HG02884 (cell line): ENCODE data around the gene ESYT2.

ENCODE experiments used
- ATAC-seq: cut with Tn5 transposase; IDR thresholded peaks from one replicate; pipeline ENCODE4 v1.9.1; 2021; ENCODE audit warnings: mild to moderate bottlenecking, moderate library complexity; ENCODE audit not compliant: unreplicated experiment

ESYT2 gene

DNA sequence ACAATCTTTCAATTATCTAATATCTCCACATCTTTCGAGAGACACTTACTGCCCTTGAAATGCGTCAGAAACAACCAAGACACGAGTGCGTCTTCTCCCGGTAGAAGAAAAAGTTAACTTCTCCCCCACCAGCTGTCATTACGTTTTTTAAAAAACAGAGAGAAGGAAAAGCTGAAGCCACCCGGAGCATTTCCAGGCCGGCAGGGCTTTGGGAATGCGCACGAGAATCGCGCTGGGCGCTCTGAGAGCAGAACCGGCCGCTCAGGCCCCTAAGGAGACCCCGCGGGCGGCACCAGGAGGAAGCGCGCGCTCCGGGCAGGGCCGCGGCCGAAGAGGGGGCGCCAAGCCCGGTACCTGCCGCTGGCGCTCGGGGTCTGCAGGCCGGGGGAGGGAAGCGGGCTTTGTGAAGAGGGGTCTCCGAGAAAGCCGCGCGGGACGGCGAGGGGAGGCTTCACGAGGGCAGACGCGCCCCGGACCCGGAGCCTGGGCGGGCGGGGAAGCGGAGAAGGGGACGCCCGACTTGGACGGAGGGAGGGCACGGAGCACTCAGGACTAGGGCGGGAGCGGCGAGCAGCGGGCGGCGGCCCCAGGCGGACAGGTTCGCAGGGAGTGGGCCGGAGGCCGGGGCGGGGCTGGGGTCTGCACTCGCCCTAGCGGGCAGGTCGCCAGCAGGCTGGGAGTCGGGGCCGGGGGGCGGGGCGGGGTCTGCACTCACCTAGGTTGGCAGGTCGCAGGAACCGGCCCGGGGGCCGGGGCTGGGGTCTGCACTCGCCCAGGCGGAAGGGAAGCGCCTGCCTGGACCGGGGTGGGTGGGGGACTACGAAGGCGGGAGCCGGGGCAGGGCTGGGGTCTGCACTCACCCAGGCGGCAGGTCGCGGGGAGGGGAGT lies 932 bp downstream of the ESYT2 start:
- ATAC-seq: peak; percentile 0

DNA sequence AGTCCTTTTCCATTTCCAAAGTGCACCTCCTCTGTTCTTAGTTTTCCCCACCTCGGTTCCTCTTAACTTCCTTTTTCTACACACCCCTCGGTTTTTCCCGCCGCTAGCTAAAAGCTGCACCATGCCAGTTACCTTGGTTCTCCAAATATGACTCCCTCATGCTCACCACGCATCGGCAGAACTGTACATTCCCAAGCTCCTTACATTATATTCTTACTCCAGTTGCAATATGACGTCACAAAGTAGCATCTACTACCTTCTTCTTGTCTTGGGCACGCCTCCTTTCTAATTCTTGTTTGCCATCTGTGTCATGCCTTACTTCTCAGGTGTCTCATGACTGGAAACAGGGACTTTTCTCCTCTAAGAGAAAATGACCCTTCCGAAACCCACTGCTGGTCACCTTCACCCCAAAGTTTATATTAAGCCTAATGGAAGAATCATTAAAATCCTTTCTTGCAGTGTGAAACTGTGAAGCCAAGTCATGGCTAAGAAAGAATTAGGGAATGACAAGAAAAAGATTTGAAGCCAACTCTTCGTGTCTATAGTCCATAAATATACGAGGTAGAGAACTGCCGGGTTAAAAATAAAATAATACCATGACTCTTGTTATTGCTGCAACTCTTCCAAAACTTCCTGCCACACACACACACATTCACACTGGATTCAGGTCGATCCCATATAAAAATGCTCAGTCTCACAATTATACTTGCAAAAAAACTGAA lies 1.7 kb downstream of the ESYT2 start:
- no peak for ATAC-seq

DNA sequence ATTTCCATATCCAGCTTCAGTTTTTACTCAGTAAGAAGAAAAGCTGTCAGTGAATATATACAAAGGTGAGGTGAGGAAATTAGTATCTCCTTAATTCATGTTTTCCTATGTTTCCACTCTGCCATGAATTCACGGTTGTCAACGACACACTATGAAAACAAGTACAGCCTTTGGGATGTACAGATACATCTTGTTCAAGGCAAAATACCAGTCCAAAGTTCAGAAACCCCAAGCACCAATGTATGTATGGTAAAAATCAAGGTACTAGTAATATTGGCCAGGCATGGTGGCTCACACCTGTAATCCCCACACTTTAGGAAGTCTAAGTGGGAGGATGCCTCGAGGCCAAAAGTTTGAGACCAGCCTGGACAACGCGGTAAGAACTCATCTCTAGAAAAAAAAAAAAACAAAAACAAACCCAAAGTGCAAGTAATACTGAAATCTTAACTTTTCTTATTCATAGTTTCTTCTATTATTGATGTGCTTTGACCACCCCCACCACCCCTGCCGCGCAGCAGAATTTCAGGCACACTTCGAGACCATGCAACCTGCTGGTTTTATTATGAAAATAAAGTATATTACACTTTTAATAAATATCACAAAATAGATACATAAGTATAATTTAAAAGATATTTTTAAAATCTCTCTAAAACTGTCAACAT lies 3.5 kb downstream of the ESYT2 start:
- ATAC-seq: no peak

DNA sequence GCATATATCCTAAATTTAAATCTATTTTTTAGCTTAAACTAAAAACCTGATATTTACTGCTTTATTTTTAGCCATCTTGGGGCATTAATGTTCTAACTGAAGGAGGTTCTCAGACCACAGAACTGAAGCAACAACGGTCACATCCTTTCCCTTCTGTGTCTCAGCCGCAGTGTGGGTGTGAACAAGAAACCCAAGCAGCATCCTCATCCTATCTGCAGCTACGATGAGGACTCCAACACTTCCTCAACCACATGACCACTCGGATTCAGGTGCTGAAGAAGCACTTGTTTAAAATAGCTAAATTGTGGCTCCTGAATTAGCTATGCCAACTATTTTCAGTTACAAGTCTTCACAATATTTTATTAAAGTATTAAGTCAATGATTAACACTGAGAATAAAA lies 5.3 kb downstream of the ESYT2 start:
- peak; percentile 69 for ATAC-seq

DNA sequence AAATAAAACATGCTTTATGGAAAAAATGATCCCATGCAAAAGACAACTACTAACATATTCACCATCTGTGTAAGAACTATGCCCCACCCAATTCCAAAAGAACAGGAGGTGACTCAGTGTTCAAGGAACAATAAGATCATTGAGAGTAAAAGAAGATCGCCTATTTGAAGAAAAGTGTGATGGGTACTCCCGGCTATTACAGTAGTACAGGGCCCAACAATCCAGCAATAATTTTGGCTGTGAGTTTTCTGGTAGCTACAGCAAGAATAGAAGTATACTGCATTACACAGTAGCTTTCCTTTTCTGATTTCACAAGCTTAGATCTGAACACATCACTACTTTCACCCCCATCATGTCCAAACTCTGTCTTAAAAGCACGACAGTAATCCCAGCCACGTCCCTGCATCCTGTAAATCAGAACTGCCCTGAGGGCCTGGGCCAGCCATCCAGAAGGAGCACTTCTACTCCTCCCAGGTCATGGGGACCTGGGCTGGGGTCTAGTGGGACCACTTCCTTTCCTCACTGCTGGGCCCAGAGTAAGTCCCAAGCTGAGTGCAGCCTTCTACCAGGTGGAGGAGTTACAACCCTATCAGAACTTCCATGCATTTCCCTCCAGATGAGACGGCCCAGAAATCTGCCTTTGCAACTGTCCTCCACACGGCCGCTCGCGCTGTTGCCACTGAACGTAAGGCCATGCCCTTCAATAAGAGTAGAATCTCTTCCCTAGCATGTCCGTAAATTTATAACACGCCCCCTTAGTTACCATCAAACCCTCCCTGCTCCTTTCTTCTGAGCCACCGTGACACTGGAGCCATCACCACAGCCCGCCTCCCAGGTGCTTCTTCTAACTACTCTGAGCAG lies 7.9 kb downstream of the ESYT2 start:
- no peak for ATAC-seq

DNA sequence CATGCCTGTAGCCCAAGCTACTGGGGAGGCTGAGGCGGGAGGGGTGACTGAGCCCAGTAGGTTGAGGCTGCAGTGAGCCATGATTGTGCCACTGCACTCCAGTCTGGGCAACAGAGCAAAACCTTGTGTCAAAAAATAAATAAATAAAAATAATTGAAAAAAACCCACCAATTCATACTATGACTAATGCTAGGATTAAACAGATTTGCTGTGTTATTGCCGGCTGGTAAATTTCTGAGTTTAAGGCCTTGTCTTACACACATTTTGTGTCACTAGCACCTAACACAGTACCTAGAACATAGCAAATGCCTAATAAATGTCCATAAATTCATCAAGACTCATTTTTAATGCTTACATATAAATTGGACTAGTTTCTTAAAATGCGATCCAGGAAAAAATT lies 8.7 kb downstream of the ESYT2 start:
- no peak for ATAC-seq

DNA sequence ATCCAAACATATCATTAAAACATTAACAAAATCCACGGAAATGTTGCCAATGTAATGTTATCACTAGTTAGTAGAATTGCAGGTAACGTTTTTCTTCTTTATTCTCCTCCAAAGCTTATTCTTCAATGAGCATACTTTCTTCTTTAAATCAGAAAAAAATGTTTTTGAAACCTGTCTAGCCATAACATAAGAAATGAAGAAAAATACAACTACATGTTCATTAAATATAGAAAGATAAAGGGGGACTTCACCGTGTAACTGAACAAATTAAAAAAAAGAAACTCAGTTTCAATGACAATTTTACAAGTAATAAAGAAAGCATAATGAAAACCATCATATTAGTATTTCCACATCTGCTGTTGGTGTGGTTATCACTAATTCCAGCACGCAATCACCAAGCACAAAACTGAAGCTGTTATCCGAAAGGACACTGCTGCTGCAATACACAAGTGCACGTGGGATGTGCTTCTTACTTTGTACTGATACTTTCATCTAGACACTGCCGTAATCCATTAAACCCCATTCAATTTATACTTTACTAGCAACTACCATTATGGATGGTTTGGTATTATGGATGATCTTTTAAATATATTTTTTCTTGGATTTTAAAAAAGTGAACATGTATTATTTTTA lies 9.6 kb downstream of the ESYT2 start:
- ATAC-seq: no peak

DNA sequence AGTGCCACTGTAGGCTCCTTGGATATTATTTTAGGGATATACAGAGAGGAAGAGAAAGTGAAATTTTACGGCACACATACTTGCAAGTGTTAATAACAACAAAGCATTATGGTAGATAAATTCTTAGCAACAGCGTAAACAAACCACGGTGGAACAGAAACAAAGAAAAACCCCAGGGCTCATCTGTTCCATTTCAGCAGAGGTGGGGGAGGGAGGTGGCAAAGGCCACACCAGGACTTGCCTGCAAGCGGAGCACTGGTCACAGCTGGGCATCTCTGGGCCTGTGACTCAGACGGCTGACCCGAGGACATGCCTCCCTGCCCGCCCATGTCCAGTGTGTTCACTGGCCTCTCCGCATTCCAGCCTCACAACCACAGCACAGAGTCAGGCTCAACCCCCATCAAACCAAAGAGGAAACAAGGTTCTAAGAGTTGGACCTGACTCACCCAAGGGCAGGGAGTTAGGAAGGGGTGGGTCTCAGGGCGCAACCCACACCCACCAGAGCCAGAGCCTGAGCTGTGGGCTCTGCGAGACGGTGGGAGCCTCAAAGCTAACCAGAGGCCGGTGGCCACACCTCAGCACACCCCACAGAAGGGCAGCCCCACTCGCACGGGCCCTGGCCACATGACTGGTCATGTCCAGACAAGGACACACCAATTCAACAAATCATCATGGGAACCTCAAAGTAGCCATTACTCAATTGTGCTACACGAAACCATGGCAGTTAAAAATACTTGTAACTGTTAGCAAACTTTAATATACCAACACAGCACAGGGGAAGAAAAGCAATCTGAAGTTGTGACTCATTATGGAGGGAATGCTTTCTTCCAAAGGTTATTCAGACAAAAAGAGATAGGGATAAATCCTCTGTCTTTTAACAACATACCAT lies 10.7 kb downstream of the ESYT2 start:
- peak; percentile 88 for ATAC-seq

DNA sequence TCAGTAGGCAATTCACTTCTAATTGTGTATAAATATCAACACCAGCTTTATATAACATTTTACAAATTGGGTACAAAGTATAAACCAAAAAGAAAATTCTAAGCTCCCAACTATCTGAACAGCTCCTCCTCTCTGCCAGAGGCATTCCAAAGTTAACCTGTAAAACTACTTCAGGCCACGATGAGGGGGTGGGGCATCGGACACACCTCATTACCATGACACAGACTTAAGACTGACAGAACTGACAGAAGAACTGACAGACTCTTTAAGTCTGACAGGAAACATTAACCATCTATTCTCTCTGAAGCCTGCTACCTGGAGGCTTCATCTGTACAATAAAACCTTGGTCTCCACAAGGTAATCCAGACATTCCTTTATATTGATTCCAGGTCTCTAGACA lies 12.3 kb downstream of the ESYT2 start:
- no peak for ATAC-seq

DNA sequence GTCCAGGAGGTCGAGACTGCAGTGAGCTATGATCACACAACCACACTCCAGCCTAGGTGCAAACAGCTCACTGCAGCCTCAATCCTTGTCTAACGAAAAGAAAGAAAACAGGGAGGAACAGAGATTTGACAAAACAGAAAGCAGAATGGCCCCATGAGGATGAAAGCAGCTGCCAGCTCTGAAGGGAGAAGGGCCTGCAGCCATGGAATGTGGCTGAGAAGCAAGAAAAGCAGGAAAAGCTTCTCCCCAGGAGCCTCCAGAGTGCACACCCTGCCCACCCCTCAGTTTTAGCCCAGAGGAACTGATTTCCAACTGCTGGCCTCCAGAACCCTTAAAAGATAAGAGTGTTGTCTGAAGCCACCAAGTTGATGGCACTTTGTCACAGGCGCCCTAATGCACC lies 13.0 kb downstream of the ESYT2 start:
- ATAC-seq: no peak

DNA sequence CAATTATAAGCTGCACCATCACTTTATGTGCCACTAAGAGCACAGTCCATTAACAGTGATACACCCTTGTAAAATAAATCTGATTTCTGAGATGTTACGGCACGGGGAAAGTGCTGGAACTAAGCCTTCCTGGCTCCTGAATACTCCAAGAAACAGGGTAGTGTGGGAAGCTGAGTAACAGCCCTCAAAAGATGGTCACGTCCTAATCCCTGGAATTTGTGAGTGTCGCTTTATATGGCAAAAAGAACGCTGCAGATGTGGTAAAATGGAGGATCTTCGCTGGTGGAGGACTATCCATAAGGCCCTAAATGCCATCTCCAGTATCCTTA lies 13.5 kb downstream of the ESYT2 start:
- ATAC-seq: no peak

DNA sequence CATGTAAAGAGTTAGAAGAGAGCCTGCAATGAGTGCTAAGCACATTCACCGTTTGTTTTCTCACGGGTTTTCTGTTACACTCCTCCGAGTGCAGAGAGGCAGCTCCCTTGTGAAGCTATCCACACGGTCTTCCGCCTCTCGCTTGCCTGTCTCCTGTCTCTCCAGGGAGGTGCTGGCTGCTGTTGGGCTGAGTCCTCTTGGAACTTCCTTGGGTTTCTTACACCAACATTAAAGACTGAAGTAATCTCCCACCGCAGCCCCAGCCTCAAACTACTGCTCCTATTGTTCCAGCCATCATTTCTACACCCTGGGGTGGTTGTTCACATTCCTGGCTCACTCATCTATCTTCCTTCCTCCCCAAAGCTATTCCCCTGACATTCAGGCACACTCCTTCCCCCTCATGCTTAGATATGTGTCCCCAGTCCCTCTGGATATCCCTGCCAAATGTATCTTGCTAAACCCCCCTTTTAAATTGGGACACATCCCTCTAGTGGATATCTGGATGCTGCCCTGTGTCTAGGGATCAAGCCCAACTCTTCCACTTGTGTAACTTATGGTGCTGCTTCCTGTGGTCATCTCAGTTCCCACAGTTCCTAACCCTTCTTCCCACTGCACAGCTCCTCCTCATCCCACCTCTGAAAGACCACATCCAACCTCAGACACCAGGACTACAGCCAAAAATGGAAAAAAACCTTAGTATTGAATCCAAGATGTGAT lies 14.1 kb downstream of the ESYT2 start:
- ATAC-seq: no peak

DNA sequence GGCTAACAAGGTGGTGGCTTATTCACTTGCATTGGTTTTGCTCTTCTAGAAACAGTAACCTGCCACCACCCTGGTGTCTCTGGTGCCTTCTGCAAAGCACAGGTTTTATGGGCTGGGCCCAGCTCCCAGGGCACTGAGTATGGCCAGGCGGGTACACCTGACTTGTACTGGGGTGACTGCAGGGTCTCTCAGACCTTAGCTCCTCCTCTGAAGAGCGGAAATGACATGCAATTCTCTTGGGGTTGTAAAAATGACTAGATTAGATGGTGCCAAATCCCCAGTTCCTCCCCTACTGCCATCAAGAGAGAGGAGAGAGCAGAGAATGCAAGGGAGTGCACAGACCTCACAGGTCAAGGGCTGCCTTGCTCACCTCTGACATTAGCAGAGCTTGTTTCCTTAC lies 14.7 kb downstream of the ESYT2 start:
- no peak for ATAC-seq

DNA sequence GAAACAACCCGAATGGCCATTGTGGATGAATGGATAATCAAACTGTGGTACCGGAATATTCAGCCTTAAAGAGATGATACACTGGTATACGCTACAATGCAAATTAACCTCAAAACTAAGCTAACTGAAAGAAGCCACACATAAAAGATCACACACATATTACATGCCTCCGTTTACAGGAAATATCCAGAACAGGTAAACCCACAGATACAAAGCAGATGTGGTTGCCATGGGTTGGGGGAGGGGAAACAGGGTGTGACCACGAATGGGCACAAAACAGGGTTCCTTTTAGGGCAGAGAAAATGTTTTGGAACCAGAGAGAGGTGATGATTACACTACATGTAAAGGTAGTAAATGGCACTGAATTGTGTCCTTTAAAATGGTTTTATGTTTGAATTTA lies 16.6 kb downstream of the ESYT2 start:
- ATAC-seq: no peak

DNA sequence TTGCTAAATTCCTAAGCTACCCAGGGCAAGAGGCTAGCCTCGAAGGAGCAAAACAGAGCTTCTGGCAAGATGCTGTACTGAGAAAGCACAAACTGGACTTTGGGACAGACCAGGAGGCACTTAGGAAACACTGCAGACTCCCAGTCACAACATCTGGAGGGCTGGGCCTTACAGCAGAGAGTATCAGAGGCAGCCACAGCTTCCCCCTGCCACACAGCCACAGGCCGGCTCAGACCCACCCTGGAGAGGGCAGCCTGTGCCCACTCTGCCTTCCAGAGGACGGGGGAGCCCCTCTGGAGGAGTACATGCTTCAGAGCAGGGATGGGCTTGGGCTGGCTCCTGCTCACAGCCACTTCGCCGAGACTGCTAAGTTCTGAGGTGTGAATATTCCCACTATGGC lies 17.4 kb downstream of the ESYT2 start:
- ATAC-seq: no peak

DNA sequence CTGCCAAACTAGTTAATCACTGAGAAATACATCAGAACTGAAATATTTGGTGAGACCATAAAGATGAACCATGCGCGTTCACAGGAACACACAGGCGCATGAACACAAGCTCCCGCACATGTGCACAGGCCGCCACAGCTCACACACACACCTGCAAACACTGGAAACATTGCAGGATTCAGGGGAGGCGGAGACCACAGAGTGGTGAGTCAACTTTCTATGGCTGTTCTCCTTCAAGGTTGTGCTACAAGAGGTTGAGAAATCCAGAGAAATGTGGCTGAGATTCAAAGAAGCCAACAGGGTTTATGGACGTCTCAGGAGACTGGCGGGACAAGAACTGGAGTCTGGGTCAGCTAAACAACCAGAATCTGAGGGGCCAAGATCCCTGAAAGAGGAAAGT lies 17.8 kb downstream of the ESYT2 start:
- ATAC-seq: no peak

DNA sequence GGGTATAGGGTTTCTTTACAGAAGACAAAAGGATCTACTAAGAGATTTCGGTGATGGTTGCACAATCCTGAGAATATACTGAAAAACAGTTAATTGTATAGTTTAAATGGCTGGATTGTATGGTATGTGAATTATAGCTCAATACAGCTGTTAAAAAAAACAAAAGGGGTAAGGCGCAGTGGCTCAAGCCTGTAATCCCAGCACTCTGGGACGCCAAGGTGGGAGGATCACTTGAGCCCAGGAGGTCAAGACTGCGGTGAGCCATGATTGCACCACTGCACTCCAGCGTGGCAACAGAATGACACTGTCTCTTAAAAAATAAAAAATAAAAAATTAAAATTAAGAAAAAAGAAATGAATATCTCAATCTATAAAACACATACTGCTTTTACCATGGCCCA lies 18.5 kb downstream of the ESYT2 start:
- ATAC-seq: no peak

DNA sequence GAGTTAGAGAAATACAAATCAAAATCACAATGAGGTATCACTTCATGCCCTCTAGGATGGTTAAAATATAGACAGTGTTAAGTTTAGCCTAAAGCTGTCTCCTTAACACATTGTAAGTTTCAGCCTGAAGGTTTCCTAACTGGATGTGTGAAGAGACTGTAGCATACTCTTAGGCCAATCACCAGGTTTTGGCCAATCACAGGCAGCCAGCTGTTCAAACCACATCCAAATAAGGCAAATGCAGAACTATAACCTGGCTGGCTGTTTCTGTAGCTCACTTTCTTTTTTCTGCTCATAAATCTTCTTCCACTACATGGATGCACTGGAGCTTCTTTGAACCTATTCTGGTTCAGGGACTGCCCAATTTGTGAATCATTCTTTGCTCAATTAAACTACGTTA lies 19.7 kb downstream of the ESYT2 start:
- peak; percentile 88 for ATAC-seq

DNA sequence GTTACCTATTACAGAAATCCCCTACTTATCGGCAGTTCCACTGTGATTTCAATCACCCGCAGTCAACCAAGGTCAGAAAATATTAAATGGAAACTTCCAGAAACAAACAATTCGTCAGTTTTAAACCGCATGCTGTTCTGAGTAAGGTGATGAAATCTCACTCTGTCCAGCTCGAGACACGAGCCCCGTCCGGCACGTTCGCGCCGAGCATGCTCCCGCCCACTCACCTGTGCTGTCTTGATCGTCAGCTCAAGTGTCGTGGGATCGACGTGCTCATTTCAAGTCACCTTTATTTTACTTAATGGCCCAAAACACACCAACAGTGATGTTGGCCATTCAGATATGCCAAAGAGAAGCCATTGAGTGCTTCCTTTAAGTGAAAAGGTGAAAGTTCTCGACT lies 21.2 kb downstream of the ESYT2 start:
- ATAC-seq: no peak
